Embryonic facial prominence (tissue), 1 donor: Measurements from ENCODE around the gene TPCN2.
"Not testable (repeated sequence)": the region's sequence is repeated elsewhere in the genome, so short reads cannot be mapped to it uniquely, and the experiment has no call there.

Source experiments
- DNase-seq: peaks from one replicate; pipeline ENCODE4 v3.0.0-alpha.2; 2016; ENCODE audit errors: extremely low spot score

TPCN2 gene

DNA sequence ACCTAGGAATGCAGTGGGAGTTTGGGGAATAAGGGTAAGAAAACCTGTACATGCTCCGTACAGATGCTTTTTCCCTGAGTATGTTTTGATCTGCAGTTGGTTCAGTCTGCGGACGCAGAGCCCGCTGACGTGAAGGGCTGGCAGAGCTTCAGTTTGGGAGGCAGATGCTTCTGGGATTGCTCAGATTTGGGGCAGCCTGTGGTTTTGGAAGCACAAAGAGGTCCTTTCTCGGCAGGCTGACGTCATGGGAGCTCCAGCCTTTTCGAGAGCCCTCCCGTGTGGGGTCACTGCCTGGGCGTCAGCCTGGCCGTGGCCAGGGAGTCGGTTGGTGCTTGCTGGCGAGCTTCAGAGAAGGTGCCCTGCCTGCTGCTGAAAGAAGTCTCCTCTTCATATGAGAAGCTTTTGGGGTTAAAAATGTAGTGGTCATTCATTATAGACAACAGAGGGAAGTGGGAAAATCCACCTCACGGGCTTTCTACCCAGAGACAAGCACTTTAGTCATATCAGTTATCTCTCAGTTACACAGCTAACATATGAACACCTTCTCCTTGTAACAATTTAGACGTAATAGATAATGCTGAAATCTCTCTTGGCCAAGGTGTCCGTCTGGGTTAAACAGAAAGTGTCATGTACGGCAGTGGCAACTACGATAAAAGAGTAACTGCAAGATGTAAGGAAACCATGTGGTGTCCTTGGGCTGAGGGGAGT lies 26.8 kb downstream of the TPCN2 start:
- no peak for DNase-seq

DNA sequence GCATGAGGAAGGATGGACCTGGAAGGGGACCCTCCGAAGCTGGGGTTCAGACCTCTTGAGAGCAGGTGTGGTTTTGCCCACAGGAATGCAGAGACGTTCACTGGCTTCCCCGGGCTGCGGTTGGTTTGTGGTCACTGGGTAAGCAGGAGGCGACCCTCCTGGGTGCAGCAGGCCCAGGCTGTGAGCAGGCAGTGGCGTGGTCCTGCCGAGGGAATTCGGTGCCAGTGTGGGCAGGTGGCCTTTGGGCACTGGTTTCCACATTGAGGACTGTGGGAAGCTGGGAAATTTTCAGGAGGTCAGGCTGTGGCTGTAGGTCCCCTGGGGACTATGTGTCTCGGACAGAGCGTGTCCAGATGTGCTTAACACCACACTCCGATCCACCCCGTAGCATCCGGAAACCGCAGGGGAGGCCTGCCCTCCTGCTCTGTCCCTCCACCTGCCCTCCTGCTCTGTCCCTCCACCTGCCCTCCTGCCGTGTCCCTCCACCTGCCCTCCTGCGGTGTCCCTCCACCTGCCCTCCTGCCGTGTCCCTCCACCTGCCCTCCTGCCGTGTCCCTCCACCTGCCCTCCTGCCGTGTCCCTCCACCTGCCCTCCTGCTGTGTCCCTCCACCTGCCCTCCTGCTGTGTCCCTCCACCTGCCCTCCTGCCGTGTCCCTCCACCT lies 27.5 kb downstream of the TPCN2 start:
- no peak for DNase-seq

DNA sequence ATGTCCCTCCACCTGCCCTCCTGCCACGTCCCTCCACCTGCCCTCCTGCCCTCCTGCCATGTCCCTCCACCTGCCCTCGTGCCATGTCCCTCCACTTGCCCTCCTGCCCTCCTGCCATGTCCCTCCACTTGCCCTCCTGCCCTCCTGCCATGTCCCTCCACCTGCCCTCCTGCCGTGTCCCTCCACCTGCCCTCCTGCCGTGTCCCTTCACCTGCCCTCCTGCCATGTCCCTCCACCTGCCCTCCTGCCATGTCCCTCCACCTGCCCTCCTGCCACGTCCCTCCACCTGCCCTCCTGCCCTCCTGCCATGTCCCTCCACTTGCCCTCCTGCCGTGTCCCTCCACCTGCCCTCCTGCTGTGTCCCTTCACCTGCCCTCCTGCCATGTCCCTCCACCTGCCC lies 28.2 kb downstream of the TPCN2 start:
- DNase-seq, result not testable (repeated sequence)

DNA sequence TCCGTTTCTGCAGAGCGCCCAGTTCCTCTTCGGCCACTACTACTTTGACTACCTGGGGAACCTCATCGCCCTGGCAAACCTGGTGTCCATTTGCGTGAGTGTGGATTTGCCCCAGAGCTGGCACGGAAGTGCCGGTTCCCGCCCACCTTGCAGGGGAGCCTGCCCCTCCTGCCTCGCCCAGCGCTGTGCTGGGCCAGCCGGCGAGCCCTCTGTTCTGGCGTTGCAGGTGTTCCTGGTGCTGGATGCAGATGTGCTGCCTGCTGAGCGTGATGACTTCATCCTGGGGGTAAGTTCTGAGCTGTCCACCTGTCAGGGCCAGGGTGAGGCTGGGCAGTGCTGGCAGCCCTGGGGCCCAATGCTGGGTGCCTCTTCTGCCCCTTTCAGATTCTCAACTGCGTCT lies 29.8 kb downstream of the TPCN2 start:
- DNase-seq, result no peak

DNA sequence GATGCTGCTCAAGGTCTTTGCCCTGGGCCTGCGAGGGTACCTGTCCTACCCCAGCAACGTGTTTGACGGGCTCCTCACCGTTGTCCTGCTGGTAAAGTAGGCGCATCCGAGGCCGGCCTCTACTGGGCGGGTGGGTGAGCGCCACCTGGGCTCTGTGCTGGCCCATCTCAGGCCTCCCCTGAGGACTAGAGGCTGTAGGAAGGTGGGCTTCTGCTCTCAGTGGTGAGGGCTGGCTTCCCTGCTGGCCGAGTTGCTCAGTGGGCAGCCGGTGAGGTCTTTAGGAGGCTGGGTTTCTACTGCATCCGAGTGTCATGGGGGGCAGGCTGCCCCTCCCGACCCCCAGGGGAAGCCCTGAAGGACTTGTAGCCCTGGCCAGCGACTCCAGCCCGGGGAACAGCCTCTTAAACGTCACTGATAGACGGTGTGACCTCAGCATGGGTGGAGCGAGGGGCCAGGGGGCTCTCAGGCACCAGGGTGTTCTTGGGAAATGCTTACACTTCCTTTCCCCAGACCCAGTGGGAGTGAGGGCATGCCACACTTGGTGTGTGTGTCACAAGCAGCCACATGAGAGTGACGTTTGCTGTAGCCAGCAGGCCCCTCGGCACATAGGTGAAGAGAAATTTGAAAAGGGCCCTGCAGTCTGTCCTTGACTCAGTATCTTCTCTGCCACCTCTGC lies 30.3 kb downstream of the TPCN2 start:
- DNase-seq, result no peak

DNA sequence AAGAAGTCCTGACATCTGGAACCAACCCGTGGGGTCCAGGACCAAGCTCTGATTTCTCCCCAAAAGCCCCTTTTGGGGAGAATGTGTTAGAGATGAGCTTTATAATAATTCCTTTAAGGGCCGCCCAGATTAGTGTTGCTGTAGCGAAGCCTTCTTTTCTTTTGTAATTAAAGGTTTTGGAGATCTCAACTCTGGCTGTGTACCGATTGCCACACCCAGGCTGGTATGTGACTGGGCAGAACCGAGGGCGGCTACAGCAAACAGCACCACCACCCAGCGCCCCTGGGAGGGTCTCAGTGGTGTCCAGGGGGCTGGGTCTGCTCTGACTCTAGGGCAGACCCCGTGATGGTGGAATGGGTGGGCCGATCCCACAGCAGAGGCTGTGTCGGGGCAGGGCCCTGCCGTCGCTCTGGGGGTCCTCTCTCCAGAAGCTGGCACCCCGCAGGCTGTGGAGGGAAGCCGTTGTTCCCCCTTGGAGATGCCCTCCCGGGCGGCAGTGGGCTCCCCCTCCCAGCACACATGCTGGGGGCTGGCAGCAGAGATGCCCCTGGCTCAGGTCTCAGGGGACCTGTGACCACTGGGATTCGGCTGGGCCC lies 31.0 kb downstream of the TPCN2 start:
- no peak for DNase-seq

DNA sequence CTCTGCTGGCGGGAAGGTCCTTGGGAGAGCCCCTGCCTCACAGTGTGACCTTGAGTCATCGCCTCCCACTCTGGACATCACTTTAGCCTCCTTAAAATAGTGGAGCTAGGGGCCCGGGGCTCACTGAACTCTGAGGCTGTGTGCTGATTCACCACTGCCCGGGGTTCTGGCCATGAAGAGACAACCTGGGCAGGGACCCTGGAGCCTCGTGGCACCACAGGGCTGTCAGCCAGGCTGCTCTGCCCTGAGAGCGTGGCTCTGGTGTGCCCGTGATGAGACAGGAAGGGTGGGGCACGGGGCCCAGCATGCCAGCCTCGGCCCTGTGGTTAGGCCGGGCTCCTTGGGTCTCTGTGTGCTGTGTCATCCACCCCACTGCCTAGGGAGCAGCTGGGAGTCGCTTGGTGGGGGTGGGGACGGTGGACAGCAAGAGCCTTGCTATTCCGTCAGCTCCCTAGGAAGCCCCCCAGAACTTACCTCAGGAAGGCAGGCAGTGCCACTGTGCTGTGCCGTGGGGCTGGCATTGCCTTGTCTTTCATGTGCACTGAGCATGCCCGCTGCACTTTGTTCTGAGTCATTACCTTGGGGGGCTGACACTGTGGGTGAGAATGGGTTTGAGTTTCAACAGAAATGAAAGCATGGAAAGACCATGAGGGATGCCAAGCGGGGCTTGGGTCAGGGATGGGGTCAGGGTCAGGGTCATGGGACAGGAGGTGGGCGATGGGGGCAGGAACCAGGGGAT lies 31.7 kb downstream of the TPCN2 start:
- no peak for DNase-seq

DNA sequence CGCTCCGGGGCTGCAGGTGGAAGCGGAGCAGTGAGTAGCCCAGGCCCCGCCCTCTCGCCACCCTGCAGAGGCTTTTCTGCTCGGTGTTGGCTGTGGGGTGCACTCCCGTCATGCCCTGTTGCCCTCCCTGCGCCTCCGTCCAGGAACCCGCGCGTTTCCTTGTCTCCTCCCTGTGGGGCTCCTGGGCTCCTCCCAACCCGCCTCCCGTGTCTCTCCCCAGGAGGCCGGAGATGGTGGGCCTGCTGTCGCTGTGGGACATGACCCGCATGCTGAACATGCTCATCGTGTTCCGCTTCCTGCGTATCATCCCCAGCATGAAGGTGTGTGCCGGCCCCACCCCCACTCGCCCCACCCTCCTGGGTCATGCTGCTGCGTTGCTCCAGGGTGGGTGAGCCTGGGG lies 32.4 kb downstream of the TPCN2 start:
- DNase-seq, result no peak

DNA sequence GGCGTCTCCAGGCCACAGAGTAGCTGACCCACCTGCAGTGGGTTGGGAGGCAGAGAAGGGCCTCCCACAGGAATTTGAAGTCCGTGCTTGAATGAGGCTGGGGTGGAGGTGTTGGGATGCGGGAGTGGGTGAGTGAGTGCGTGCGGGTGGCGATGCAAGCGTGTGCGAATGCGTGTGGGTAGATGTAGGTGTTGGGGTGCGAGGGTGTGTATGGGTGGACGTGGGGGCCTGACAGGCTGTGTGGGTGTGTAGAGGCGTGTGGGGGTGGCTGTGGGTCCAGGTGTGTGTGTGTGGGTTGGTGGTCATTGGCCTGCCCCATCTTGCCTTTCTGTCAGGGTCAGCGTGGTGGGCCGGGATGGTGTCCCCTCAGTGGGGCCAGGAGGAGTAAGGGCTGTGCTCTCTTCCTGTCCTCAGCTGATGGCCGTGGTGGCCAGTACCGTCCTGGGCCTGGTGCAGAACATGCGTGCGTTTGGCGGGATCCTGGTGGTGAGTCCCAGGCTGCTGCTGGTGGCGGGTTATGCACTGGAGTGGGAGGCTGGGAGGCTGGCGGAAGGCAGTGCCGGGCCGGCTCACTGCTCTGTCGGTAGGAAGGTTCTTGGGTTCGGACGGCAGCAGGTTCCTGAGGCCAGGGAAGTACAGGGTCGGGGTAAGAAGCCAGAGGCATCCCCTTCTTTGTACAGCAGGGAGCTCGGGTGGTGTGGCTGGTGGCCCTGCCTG lies 35.0 kb downstream of the TPCN2 start:
- DNase-seq, result no peak

DNA sequence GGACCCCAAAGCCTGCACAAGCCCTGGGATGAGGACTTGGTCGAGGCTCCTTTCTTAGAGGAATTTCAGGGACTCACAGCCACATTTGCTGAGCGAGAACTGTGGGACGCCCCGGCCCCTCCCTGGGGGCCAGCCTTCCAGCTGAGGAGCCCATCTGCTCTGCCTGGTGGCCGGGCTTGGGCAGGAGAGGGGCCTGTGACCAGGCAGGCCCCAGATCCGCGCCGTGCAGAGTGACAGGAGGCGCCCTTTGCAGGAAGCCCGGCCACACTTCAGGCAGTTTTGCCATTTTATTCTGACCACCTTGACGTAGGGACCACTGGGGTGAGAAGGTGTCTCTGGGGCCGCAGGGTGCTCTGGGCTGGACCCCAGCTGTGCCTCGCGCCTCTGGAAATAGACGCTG lies 35.6 kb downstream of the TPCN2 start:
- no peak for DNase-seq

DNA sequence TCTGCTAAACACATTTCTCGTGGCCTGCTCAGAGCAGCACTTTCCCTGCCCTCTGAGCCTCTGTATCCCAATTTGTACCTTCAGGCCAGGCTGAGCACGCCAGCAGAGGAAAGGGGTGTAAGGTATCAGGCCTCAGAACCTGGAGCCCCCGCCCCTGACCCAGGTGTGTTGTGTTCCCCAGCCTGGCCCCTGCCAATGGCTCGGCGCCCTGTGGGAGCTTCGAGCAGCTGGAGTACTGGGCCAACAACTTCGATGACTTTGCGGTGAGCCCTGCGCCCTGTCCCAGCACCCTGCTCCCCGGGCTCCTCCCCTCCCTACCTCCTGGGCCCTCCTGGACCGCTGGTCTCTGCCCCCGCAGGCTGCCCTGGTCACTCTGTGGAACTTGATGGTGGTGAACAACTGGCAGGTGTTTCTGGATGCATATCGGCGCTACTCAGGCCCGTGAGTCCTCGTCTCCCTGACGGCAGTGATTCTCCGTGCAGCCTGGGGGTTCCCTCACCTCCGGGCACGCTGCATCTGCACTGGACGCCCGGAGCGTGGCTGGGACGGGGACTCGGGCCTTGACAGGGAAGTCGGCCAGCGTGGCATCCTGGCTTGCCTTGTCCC lies 36.9 kb downstream of the TPCN2 start:
- DNase-seq, result no peak

DNA sequence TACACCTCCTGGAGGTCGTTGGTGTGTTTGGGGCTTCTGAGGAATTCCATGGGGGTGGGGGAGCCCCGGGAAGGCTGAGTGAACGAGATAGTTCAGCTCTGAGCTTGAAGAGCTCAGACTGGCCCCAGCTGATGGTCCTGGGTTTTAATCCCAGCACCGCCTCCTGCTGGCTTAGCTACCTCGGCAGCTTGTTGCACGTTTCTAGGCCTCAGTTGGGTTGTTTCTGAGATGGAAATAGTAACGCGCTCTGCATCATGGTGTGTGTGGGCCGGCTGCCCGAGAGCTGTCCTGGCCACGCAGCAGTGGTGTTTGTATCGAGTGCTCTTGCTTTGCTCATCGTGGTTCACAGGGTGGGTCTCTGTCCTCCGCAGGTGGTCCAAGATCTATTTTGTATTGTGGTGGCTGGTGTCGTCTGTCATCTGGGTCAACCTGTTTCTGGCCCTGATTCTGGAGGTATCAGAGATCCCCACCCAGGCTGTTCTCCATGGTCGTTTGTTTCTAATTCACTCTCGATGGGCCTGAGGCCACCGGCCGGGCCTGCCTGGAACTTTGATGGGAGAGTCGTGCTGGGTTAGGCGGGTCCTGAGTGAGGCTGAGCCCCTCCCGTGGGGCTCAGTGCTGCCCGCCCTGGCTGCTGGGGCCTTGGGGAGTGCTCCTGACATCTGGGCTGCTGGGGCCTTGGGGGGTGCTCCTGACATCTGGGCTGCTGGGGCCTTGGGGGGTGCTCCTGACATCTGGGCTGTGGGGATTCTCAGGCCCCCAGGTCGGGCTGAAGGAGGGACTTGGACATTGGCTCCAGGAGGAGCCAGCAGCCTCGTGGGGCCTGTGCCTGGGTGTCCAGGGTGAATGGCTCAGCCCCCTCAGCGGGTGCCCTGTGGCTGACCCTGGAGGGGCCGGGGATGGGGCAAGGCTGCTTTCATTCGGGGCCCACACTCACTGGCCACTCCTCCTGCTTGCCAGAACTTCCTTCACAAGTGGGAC lies 37.7 kb downstream of the TPCN2 start:
- DNase-seq, result no peak

DNA sequence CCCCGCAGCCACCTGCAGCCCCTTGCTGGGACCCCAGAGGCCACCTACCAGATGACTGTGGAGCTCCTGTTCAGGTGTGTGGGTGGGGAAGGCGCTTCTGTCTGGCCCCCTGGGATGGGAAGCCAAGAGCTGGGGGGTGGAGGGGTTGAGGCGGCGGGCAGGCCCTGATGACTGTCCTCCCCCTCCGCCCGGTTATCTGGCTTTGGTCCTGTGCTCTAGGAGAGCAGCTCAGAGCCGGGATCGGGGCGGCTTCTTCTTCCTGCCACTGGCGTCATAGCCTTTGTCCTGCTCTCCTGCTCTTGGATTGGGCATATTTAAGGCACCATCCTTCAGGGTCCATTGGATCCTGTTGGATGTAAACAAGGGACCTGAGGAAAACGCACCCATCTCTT lies 38.4 kb downstream of the TPCN2 start:
- DNase-seq, result no peak

DNA sequence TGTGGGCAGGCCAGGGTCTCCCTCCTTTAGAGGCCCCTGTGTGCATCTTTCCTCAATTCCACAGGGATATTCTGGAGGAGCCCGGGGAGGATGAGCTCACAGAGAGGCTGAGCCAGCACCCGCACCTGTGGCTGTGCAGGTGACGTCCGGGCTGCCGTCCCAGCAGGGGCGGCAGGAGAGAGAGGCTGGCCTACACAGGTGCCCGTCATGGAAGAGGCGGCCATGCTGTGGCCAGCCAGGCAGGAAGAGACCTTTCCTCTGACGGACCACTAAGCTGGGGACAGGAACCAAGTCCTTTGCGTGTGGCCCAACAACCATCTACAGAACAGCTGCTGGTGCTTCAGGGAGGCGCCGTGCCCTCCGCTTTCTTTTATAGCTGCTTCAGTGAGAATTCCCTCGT lies 39.1 kb downstream of the TPCN2 start:
- DNase-seq, result no peak

DNA sequence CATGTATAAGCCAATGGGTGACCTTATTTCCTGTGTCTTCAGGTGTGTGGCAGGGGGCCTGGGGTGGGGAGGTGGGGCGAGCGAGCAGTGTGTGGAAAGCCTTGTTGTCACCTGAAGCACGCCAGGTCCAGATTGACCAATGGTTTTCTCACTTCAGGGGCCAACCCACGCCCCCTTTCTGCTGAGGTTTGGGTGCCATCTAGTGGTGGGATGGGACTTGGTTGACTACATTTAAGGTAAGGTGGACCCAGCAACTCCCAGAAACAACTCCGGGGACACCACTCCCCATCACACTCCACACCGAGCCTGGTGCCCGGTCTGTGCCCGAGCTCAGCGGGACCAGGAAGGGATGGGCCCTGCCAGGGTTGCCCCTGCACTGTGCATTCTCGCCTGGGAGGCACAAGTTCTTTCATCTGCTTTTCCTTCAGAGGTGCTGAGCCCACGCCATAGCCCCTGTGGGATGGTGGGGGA lies 40.0 kb downstream of the TPCN2 start:
- no peak for DNase-seq

DNA sequence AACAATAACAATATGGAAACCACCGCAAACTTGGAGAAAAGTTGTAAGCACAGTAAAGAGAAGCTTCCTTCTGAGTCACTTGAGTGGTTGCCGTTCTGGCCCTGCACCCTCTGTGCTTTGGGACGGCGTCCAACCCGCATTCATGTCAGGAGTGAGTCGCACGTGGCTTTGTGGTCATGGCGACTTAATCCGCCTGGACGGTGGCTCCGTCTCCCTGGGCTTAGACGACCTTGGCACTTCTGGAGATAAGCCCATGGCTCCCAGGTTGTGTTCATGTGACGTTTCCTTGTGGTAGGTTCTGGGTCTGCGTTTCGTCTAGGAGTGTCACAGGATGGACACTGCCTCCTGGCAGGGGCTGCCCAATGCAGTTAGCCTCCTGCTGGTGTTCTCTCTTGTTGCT lies 40.5 kb downstream of the TPCN2 start:
- no peak for DNase-seq

DNA sequence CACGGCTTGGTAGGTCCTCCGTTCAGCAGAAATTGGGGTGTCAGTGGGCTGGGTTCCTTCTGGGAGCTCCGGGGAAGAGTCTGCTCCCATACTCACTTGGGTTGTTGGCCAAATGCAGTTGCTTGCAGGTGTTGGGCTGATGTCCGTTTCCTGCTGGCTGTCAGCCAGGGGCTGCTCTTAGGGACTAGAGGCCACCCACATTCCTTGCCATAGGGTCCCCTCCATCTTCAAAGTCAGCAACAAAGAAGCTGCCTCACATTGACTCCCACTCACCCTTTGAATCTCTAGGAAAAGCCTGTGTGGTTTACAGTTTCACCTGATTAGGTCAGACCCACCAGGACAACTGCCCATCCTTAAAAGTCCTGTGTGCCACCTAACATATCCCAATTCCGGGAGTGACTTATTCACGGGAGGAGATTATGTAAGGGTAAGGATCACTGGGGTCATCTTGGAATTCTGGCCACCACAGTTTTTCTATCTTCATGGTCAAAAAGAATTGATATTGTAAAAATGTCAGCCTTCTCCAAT lies 43.0 kb downstream of the TPCN2 start:
- DNase-seq, result no peak

DNA sequence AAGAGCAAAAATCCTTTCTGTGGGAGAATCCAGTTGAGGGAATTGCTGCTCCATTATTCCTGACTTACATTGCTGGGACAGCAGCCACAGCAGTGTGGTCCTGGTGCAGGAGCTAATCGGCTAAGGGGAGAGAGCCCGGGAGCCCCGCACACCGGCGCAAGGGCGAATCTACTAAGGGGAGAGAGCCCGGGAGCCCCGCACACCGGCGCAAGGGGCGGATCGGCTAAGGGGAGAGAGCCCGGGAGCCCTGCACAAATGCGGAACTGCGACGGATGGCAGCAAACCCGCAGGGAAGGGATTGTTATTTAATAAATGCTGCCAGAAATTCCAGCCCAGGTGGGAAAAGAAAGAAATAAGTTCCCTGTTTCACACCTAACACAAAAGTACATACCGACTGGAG lies 43.5 kb downstream of the TPCN2 start:
- DNase-seq, result no peak

DNA sequence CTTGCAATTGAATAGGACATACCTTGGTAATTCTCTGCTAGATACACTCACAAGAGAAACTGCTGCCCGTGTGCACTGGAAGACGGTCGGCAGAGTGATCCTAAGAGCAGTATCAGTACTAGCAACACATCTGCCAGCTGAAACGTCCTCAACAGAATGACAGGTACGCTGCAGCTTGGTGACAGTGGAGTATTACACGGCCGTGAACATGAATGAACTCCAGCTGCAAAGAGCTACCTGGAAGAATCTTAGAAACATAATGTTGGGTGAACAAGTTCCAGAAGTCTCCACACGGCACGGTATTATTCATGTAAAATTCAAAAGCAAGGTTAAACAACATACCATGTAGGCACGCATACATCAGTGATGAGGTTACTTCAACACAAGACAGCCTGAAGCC lies 44.4 kb downstream of the TPCN2 start:
- no peak for DNase-seq
